H9 (cell line): ENCODE measurements around the gene MACROH2A1. TPM values are rescaled to one million over a fixed set of nuclear protein-coding genes. Genes with fewer than 3 reads are reported as not detected.
A peak's percentile ranks its signal among the peaks of the same experiment; 100 is the strongest.

ENCODE experiments used
- DNase-seq: peaks from one replicate; pipeline ENCODE4 v3.0.0-alpha.2; 2017
- H2AFZ ChIP-seq: one replicate; pipeline ENCODE4 v1.6.1; 2013; ENCODE audit warnings: mild to moderate bottlenecking, low read length, control low read depth, moderate library complexity
- H2AK5ac ChIP-seq: 2 replicates; pipeline ENCODE4 v1.6.1; 2013; ENCODE audit warnings: low read length, control low read depth, mixed read lengths; ENCODE audit not compliant: insufficient read length
- H2BK120ac ChIP-seq: one replicate; pipeline ENCODE4 v1.6.1; 2013; ENCODE audit warnings: low read depth, mild to moderate bottlenecking, low read length, control low read depth, inconsistent platforms; ENCODE audit not compliant: poor library complexity, severe bottlenecking
- H2BK12ac ChIP-seq: 2 replicates; pipeline ENCODE4 v1.6.1; 2013; ENCODE audit warnings: low read length, control low read depth, mixed read lengths, low read depth; ENCODE audit not compliant: insufficient read length
- H2BK15ac ChIP-seq: 2 replicates; pipeline ENCODE4 v1.6.1; 2013; ENCODE audit warnings: low read depth, low read length, control low read depth
- H2BK20ac ChIP-seq: one replicate; pipeline ENCODE4 v1.6.1; 2013; ENCODE audit warnings: low read depth, mild to moderate bottlenecking, low read length, control low read depth, inconsistent platforms; ENCODE audit not compliant: poor library complexity, severe bottlenecking
- H2BK5ac ChIP-seq: 2 replicates; pipeline ENCODE4 v1.6.1; 2013; ENCODE audit warnings: low read length, control low read depth, mixed read lengths; ENCODE audit not compliant: insufficient read length
- H3K14ac ChIP-seq: 2 replicates; pipeline ENCODE4 v1.6.1; 2013; ENCODE audit warnings: low read length, control low read depth; ENCODE audit not compliant: insufficient read depth
- H3K18ac ChIP-seq: 2 replicates; pipeline ENCODE4 v1.6.1; 2013; ENCODE audit warnings: low read depth, mild to moderate bottlenecking, mixed read lengths, low read length, control low read depth; ENCODE audit not compliant: insufficient read length
- H3K23ac ChIP-seq: 2 replicates; pipeline ENCODE4 v1.6.1; 2013; ENCODE audit warnings: low read length, control low read depth, mixed read lengths, low read depth; ENCODE audit not compliant: insufficient read length
- H3K23me2 ChIP-seq: 2 replicates; pipeline ENCODE4 v1.6.1; 2013; ENCODE audit warnings: low read depth, mild to moderate bottlenecking, mixed read lengths, low read length, control low read depth; ENCODE audit not compliant: insufficient read length, poor library complexity, severe bottlenecking
- H3K27ac ChIP-seq: 2 replicates; pipeline ENCODE4 v1.5.1; 2013; ENCODE audit warnings: low read length, control low read depth, mixed read lengths, low read depth; ENCODE audit not compliant: insufficient read length
- H3K27me3 ChIP-seq: 2 replicates; pipeline ENCODE4 v1.6.1; 2013; ENCODE audit warnings: low read length, control low read depth, inconsistent platforms; ENCODE audit not compliant: insufficient read depth
- H3K4ac ChIP-seq: 2 replicates; pipeline ENCODE4 v1.6.1; 2013; ENCODE audit warnings: low read depth, mild to moderate bottlenecking, control low read depth, inconsistent platforms, low read length, moderate library complexity
- H3K4me1 ChIP-seq: 2 replicates; pipeline ENCODE4 v1.6.1; 2013; ENCODE audit warnings: low read length, control low read depth, inconsistent platforms; ENCODE audit not compliant: insufficient read depth
- H3K4me2 ChIP-seq: 2 replicates; pipeline ENCODE4 v1.6.1; 2013; ENCODE audit warnings: low read length, control low read depth, mixed read lengths; ENCODE audit not compliant: insufficient read length, insufficient read depth
- H3K56ac ChIP-seq: 2 replicates; pipeline ENCODE4 v1.6.1; 2013; ENCODE audit warnings: low read depth, mild to moderate bottlenecking, mixed read lengths, low read length, control low read depth; ENCODE audit not compliant: insufficient read length
- H3K79me1 ChIP-seq: 2 replicates; pipeline ENCODE4 v1.6.1; 2013; ENCODE audit warnings: low read depth, mild to moderate bottlenecking, moderate library complexity, low read length, control low read depth, inconsistent platforms; ENCODE audit not compliant: insufficient read depth, poor library complexity, severe bottlenecking
- H3K79me2 ChIP-seq: 2 replicates; pipeline ENCODE4 v1.6.1; 2013; ENCODE audit warnings: low read length, control low read depth, inconsistent platforms; ENCODE audit not compliant: insufficient read depth
- H3K9ac ChIP-seq: 2 replicates; pipeline ENCODE4 v1.6.1; 2013; ENCODE audit warnings: low read length, control low read depth, mixed read lengths; ENCODE audit not compliant: insufficient read length; ENCODE audit errors: extremely low read depth
- H3K9me3 ChIP-seq: one replicate; pipeline ENCODE4 v1.6.1; 2013; ENCODE audit warnings: low read depth, low read length, inconsistent platforms; ENCODE audit not compliant: control insufficient read depth
- H3T11ph ChIP-seq: one replicate; pipeline ENCODE4 v1.6.1; 2013; ENCODE audit warnings: mild to moderate bottlenecking, low read length, control low read depth, inconsistent platforms
- H4K20me1 ChIP-seq: one replicate; pipeline ENCODE4 v1.6.1; 2013; ENCODE audit not compliant: control insufficient read depth, insufficient read length, insufficient read depth
- H4K5ac ChIP-seq: 2 replicates; pipeline ENCODE4 v1.6.1; 2013; ENCODE audit warnings: low read depth, mild to moderate bottlenecking, mixed read lengths, low read length, control low read depth; ENCODE audit not compliant: insufficient read length
- H4K8ac ChIP-seq: replicated peaks from 2 replicates; pipeline ENCODE4 v1.6.1; 2013; ENCODE audit warnings: low read length, control low read depth, mixed read lengths, low read depth; ENCODE audit not compliant: insufficient read length
- H4K91ac ChIP-seq: 2 replicates; pipeline ENCODE4 v1.6.1; 2013; ENCODE audit warnings: low read depth, mild to moderate bottlenecking, moderate library complexity, mixed read lengths, low read length, control low read depth; ENCODE audit not compliant: insufficient read length
- H3K27ac Mint-ChIP-seq, 3 experiments: 2 replicates in 2 of 3; 3 replicates in 1 of 3; pipeline ENCODE4 v1.8.0; 2020 to 2021; ENCODE audit warnings: mixed read lengths in 3 of 3, mild to moderate bottlenecking in 1 of 3, moderate library complexity in 1 of 3
- H3K27me3 Mint-ChIP-seq: 2 replicates; pipeline ENCODE4 v1.8.0; 2021; ENCODE audit warnings: low read depth, mild to moderate bottlenecking, moderate library complexity, mixed read lengths
- H3K36me3 Mint-ChIP-seq, 3 experiments: 2 replicates in 2 of 3; 3 replicates in 1 of 3; pipeline ENCODE4 v1.8.0; 2020 to 2021; ENCODE audit warnings: low read depth in 3 of 3, mixed read lengths in 3 of 3; ENCODE audit not compliant: insufficient read depth in 1 of 3
- H3K4me1 Mint-ChIP-seq, 2 experiments: 2 replicates each; pipeline ENCODE4 v1.8.0; 2020; ENCODE audit warnings: mixed read lengths in 2 of 2
- H3K4me3 Mint-ChIP-seq, 2 experiments: 2 replicates in 1 of 2; 3 replicates in 1 of 2; pipeline ENCODE4 v1.8.0; 2020 to 2021; ENCODE audit warnings: mild to moderate bottlenecking in 2 of 2, mixed read lengths in 2 of 2, moderate library complexity in 1 of 2
- H3K9me3 Mint-ChIP-seq, 2 experiments: 2 replicates in 1 of 2; 3 replicates in 1 of 2; pipeline ENCODE4 v1.8.0; 2020; ENCODE audit warnings: mild to moderate bottlenecking in 2 of 2, mixed read lengths in 2 of 2, moderate library complexity in 1 of 2
- WGBS: extraction: QIAGEN DNeasy Blood & Tissue Kit; methylation state at CpG from one replicate; pipeline ENCODE4 v1.1.7; 2013; ENCODE audit warnings: missing lambda C conversion rate, low lambda C conversion rate, mixed read lengths; ENCODE audit not compliant: insufficient read length; ENCODE audit errors: extremely low coverage; 5-methylcytosine and 5-hydroxymethylcytosine counted together
- total RNA-seq: library from RNA; stranded (reverse); gene quantifications from 2 replicates; pipeline ENCODE4 v1.2.1, GENCODE V29; 2021
- TF ChIP-seq, protein P1 (sequence below): fragments of 200-600 bp; sonication (generic); conservative IDR thresholded peaks from 3 replicates; pipeline ENCODE4 v1.8.0; 2021; ENCODE audit warnings: antibody characterized with exemption, mild to moderate bottlenecking

MACROH2A1 gene
- total RNA-seq, 1 experiment from 2014 or later, result 111 TPM

DNA sequence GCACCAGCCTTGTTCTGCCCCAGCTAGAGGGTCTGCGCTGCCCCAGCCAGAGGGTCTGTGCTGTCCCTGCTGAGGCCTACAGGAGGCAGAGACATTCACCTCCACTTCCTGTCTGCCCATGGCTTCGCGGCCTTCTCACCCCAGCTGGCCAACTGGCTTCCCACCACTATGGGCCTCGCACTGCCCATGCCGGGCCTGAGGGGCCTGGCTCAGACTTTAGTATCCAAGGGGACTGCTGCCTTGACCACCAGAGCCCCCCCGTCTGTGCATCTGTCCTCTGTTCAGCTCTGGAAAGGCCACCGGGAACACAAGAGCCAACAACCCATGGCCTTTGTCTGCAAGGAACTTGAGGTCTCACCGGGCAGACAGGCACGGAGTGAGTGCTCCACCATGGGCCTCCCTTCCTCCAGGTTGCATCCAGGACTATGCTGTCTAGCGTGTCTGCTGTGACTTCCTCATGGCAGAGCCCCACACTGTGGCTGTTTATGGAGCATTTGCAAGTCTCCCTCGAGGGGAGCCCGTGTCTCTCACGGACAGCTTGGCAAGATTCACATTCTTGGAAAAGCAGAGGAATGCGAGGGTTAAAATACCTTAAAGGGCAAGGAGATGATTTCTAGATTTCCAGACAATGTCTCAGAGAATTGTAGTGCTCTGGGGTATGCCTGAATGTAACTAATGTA lies 46.4 kb upstream of the MACROH2A1 start:
- Histone ChIP-seq H3K9ac (no peak overlapping the region), H2BK20ac (no peak overlapping the region), H3K23me2 (no peaks in the 10 kb centered on the region), H2BK120ac (no peak overlapping the region), H2BK12ac (no peak overlapping the region), H2AK5ac (no peak overlapping the region), H2AFZ (no peak overlapping the region), H4K91ac (no peak overlapping the region), H3K79me2 (no peaks in the 10 kb centered on the region), H3K27me3 (peaks cover 2% of the 10 kb centered on the region; the same call in 1 of the 2 replicates), H2BK15ac (no peak overlapping the region), H3K4me1 (no peaks in the 10 kb centered on the region), H3T11ph (no peak overlapping the region), H3K14ac (no peak overlapping the region), H4K5ac (no peak overlapping the region), H3K4me2 (no peak overlapping the region), H3K9me3 (no peaks in the 10 kb centered on the region), H3K27ac (no peak overlapping the region), H3K56ac (no peak overlapping the region), H2BK5ac (no peak overlapping the region), H3K79me1 (no peaks in the 10 kb centered on the region), H4K8ac (no peak overlapping the region), H4K20me1 (no peaks in the 10 kb centered on the region), H3K23ac (no peak overlapping the region), H3K4ac (no peak overlapping the region), H3K18ac (no peak overlapping the region)
- Mint-ChIP-seq H3K9me3 (no peaks in the 10 kb centered on the region; a peak in 1 of 5 replicates), H3K4me3 (no peak overlapping the region), H3K27ac (no peak overlapping the region), H3K27me3 (peaks cover 70% of the 10 kb centered on the region), H3K4me1 (peaks cover 12 to 14% of the 10 kb centered on the region in 2 experiments), H3K36me3 (no peaks in the 10 kb centered on the region)
- DNase-seq, result peak; percentile 19
- TF ChIP-seq, protein P1, sequence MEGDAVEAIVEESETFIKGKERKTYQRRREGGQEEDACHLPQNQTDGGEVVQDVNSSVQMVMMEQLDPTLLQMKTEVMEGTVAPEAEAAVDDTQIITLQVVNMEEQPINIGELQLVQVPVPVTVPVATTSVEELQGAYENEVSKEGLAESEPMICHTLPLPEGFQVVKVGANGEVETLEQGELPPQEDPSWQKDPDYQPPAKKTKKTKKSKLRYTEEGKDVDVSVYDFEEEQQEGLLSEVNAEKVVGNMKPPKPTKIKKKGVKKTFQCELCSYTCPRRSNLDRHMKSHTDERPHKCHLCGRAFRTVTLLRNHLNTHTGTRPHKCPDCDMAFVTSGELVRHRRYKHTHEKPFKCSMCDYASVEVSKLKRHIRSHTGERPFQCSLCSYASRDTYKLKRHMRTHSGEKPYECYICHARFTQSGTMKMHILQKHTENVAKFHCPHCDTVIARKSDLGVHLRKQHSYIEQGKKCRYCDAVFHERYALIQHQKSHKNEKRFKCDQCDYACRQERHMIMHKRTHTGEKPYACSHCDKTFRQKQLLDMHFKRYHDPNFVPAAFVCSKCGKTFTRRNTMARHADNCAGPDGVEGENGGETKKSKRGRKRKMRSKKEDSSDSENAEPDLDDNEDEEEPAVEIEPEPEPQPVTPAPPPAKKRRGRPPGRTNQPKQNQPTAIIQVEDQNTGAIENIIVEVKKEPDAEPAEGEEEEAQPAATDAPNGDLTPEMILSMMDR, result no peak
- no CpG with 5 or more reads among the region's 14 CpGs for WGBS
